H9 (cell line): ENCODE data around the gene TAF1. TPM values are rescaled to one million over a fixed set of nuclear protein-coding genes. Genes with fewer than 3 reads are reported as not detected.

ENCODE experiments used
- DNase-seq: peaks from one replicate; pipeline ENCODE4 v3.0.0-alpha.2; 2017
- H2AFZ ChIP-seq: one replicate; pipeline ENCODE4 v1.6.1; 2013; ENCODE audit warnings: mild to moderate bottlenecking, low read length, control low read depth, moderate library complexity
- H2AK5ac ChIP-seq: 2 replicates; pipeline ENCODE4 v1.6.1; 2013; ENCODE audit warnings: low read length, control low read depth, mixed read lengths; ENCODE audit not compliant: insufficient read length
- H2BK120ac ChIP-seq: one replicate; pipeline ENCODE4 v1.6.1; 2013; ENCODE audit warnings: low read depth, mild to moderate bottlenecking, low read length, control low read depth, inconsistent platforms; ENCODE audit not compliant: poor library complexity, severe bottlenecking
- H2BK12ac ChIP-seq: 2 replicates; pipeline ENCODE4 v1.6.1; 2013; ENCODE audit warnings: low read length, control low read depth, mixed read lengths, low read depth; ENCODE audit not compliant: insufficient read length
- H2BK15ac ChIP-seq: 2 replicates; pipeline ENCODE4 v1.6.1; 2013; ENCODE audit warnings: low read depth, low read length, control low read depth
- H2BK20ac ChIP-seq: one replicate; pipeline ENCODE4 v1.6.1; 2013; ENCODE audit warnings: low read depth, mild to moderate bottlenecking, low read length, control low read depth, inconsistent platforms; ENCODE audit not compliant: poor library complexity, severe bottlenecking
- H2BK5ac ChIP-seq: 2 replicates; pipeline ENCODE4 v1.6.1; 2013; ENCODE audit warnings: low read length, control low read depth, mixed read lengths; ENCODE audit not compliant: insufficient read length
- H3K14ac ChIP-seq: 2 replicates; pipeline ENCODE4 v1.6.1; 2013; ENCODE audit warnings: low read length, control low read depth; ENCODE audit not compliant: insufficient read depth
- H3K18ac ChIP-seq: 2 replicates; pipeline ENCODE4 v1.6.1; 2013; ENCODE audit warnings: low read depth, mild to moderate bottlenecking, mixed read lengths, low read length, control low read depth; ENCODE audit not compliant: insufficient read length
- H3K23ac ChIP-seq: 2 replicates; pipeline ENCODE4 v1.6.1; 2013; ENCODE audit warnings: low read length, control low read depth, mixed read lengths, low read depth; ENCODE audit not compliant: insufficient read length
- H3K23me2 ChIP-seq: 2 replicates; pipeline ENCODE4 v1.6.1; 2013; ENCODE audit warnings: low read depth, mild to moderate bottlenecking, mixed read lengths, low read length, control low read depth; ENCODE audit not compliant: insufficient read length, poor library complexity, severe bottlenecking
- H3K27ac ChIP-seq: 2 replicates; pipeline ENCODE4 v1.5.1; 2013; ENCODE audit warnings: low read length, control low read depth, mixed read lengths, low read depth; ENCODE audit not compliant: insufficient read length
- H3K27me3 ChIP-seq: 2 replicates; pipeline ENCODE4 v1.6.1; 2013; ENCODE audit warnings: low read length, control low read depth, inconsistent platforms; ENCODE audit not compliant: insufficient read depth
- H3K4ac ChIP-seq: 2 replicates; pipeline ENCODE4 v1.6.1; 2013; ENCODE audit warnings: low read depth, mild to moderate bottlenecking, control low read depth, inconsistent platforms, low read length, moderate library complexity
- H3K4me1 ChIP-seq: 2 replicates; pipeline ENCODE4 v1.6.1; 2013; ENCODE audit warnings: low read length, control low read depth, inconsistent platforms; ENCODE audit not compliant: insufficient read depth
- H3K4me2 ChIP-seq: 2 replicates; pipeline ENCODE4 v1.6.1; 2013; ENCODE audit warnings: low read length, control low read depth, mixed read lengths; ENCODE audit not compliant: insufficient read length, insufficient read depth
- H3K56ac ChIP-seq: 2 replicates; pipeline ENCODE4 v1.6.1; 2013; ENCODE audit warnings: low read depth, mild to moderate bottlenecking, mixed read lengths, low read length, control low read depth; ENCODE audit not compliant: insufficient read length
- H3K79me1 ChIP-seq: 2 replicates; pipeline ENCODE4 v1.6.1; 2013; ENCODE audit warnings: low read depth, mild to moderate bottlenecking, moderate library complexity, low read length, control low read depth, inconsistent platforms; ENCODE audit not compliant: insufficient read depth, poor library complexity, severe bottlenecking
- H3K79me2 ChIP-seq: 2 replicates; pipeline ENCODE4 v1.6.1; 2013; ENCODE audit warnings: low read length, control low read depth, inconsistent platforms; ENCODE audit not compliant: insufficient read depth
- H3K9ac ChIP-seq: 2 replicates; pipeline ENCODE4 v1.6.1; 2013; ENCODE audit warnings: low read length, control low read depth, mixed read lengths; ENCODE audit not compliant: insufficient read length; ENCODE audit errors: extremely low read depth
- H3K9me3 ChIP-seq: one replicate; pipeline ENCODE4 v1.6.1; 2013; ENCODE audit warnings: low read depth, low read length, inconsistent platforms; ENCODE audit not compliant: control insufficient read depth
- H3T11ph ChIP-seq: one replicate; pipeline ENCODE4 v1.6.1; 2013; ENCODE audit warnings: mild to moderate bottlenecking, low read length, control low read depth, inconsistent platforms
- H4K20me1 ChIP-seq: one replicate; pipeline ENCODE4 v1.6.1; 2013; ENCODE audit not compliant: control insufficient read depth, insufficient read length, insufficient read depth
- H4K5ac ChIP-seq: 2 replicates; pipeline ENCODE4 v1.6.1; 2013; ENCODE audit warnings: low read depth, mild to moderate bottlenecking, mixed read lengths, low read length, control low read depth; ENCODE audit not compliant: insufficient read length
- H4K8ac ChIP-seq: replicated peaks from 2 replicates; pipeline ENCODE4 v1.6.1; 2013; ENCODE audit warnings: low read length, control low read depth, mixed read lengths, low read depth; ENCODE audit not compliant: insufficient read length
- H4K91ac ChIP-seq: 2 replicates; pipeline ENCODE4 v1.6.1; 2013; ENCODE audit warnings: low read depth, mild to moderate bottlenecking, moderate library complexity, mixed read lengths, low read length, control low read depth; ENCODE audit not compliant: insufficient read length
- H3K27ac Mint-ChIP-seq, 3 experiments: 2 replicates in 2 of 3; 3 replicates in 1 of 3; pipeline ENCODE4 v1.8.0; 2020 to 2021; ENCODE audit warnings: mixed read lengths in 3 of 3, mild to moderate bottlenecking in 1 of 3, moderate library complexity in 1 of 3
- H3K27me3 Mint-ChIP-seq: 2 replicates; pipeline ENCODE4 v1.8.0; 2021; ENCODE audit warnings: low read depth, mild to moderate bottlenecking, moderate library complexity, mixed read lengths
- H3K36me3 Mint-ChIP-seq, 3 experiments: 2 replicates in 2 of 3; 3 replicates in 1 of 3; pipeline ENCODE4 v1.8.0; 2020 to 2021; ENCODE audit warnings: low read depth in 3 of 3, mixed read lengths in 3 of 3; ENCODE audit not compliant: insufficient read depth in 1 of 3
- H3K4me1 Mint-ChIP-seq, 2 experiments: 2 replicates each; pipeline ENCODE4 v1.8.0; 2020; ENCODE audit warnings: mixed read lengths in 2 of 2
- H3K4me3 Mint-ChIP-seq, 2 experiments: 2 replicates in 1 of 2; 3 replicates in 1 of 2; pipeline ENCODE4 v1.8.0; 2020 to 2021; ENCODE audit warnings: mild to moderate bottlenecking in 2 of 2, mixed read lengths in 2 of 2, moderate library complexity in 1 of 2
- H3K9me3 Mint-ChIP-seq, 2 experiments: 2 replicates in 1 of 2; 3 replicates in 1 of 2; pipeline ENCODE4 v1.8.0; 2020; ENCODE audit warnings: mild to moderate bottlenecking in 2 of 2, mixed read lengths in 2 of 2, moderate library complexity in 1 of 2
- CTCF ChIP-seq: fragments of 200-600 bp; sonication (generic); conservative IDR thresholded peaks from 3 replicates; pipeline ENCODE4 v1.8.0; 2021; ENCODE audit warnings: antibody characterized with exemption, mild to moderate bottlenecking
- WGBS: extraction: QIAGEN DNeasy Blood & Tissue Kit; methylation state at CpG from one replicate; pipeline ENCODE4 v1.1.7; 2013; ENCODE audit warnings: missing lambda C conversion rate, low lambda C conversion rate, mixed read lengths; ENCODE audit not compliant: insufficient read length; ENCODE audit errors: extremely low coverage; 5-methylcytosine and 5-hydroxymethylcytosine counted together
- total RNA-seq: library from RNA; stranded (reverse); gene quantifications from 2 replicates; pipeline ENCODE4 v1.2.1, GENCODE V29; 2021

TAF1 gene
- total RNA-seq, 1 experiment from 2014 or later, result 32.2 TPM

- H4K5ac ChIP-seq, result no peak overlapping the region
- H3K9me3 ChIP-seq, result peaks cover 13% of the 10 kb centered on the region
Measured at GRCh38 chrX:71420686-71421085, 54.5 kb downstream of the TAF1 start.

More at GRCh38 chrX:71420686-71421085, 54.5 kb downstream of the TAF1 start:
- H3K27ac ChIP-seq, result no peak overlapping the region
- H4K20me1 ChIP-seq, result no peaks in the 10 kb centered on the region
- no CpG with 5 or more reads among the region's 20 CpGs for WGBS
- no peak overlapping the region for H3K9ac ChIP-seq
- no peaks in the 10 kb centered on the region for H3K79me1 ChIP-seq
- no peak overlapping the region for H3K4ac ChIP-seq
- H3K27me3 ChIP-seq, result no peaks in the 10 kb centered on the region
- DNase-seq, result peak; percentile 31
- H4K8ac ChIP-seq, result no peak overlapping the region
- no peak overlapping the region for H2BK5ac ChIP-seq
- Mint-ChIP-seq H3K4me3 (no peak overlapping the region), H3K27me3 (no peaks in the 10 kb centered on the region), H3K27ac (no peak overlapping the region), H3K36me3 (peaks cover 30 to 67% (median 54%) of the 10 kb centered on the region in 3 experiments), H3K9me3 (peaks cover 55 to 57% of the 10 kb centered on the region in 2 experiments), H3K4me1 (no peaks in the 10 kb centered on the region)
- no peak overlapping the region for H3K4me2 ChIP-seq
- H2AFZ ChIP-seq, result no peak overlapping the region
- no peak overlapping the region for H3K56ac ChIP-seq
- TF ChIP-seq CTCF, result peak; percentile 32; the same call in 2 of the 3 replicates
- no peak overlapping the region for H2AK5ac ChIP-seq
- H2BK15ac ChIP-seq, result no peak overlapping the region
- H3K23ac ChIP-seq, result no peak overlapping the region
- no peaks in the 10 kb centered on the region for H3K23me2 ChIP-seq
- H3K4me1 ChIP-seq, result no peaks in the 10 kb centered on the region
- no peaks in the 10 kb centered on the region for H3K79me2 ChIP-seq
- no peak overlapping the region for H4K91ac ChIP-seq
- no peak overlapping the region for H2BK20ac ChIP-seq
- no peak overlapping the region for H2BK120ac ChIP-seq
- no peak overlapping the region for H3K18ac ChIP-seq
- no peak overlapping the region for H2BK12ac ChIP-seq
- no peak overlapping the region for H3K14ac ChIP-seq
- H3T11ph ChIP-seq, result no peak overlapping the region
